Ammon's horn (tissue), 1 donor: ENCODE data around the gene SLC10A7.

ENCODE experiments used
- DNase-seq: peaks from one replicate; pipeline ENCODE4 v3.0.0-alpha.2; 2016; ENCODE audit warnings: low spot score

Gene SLC10A7

DNA sequence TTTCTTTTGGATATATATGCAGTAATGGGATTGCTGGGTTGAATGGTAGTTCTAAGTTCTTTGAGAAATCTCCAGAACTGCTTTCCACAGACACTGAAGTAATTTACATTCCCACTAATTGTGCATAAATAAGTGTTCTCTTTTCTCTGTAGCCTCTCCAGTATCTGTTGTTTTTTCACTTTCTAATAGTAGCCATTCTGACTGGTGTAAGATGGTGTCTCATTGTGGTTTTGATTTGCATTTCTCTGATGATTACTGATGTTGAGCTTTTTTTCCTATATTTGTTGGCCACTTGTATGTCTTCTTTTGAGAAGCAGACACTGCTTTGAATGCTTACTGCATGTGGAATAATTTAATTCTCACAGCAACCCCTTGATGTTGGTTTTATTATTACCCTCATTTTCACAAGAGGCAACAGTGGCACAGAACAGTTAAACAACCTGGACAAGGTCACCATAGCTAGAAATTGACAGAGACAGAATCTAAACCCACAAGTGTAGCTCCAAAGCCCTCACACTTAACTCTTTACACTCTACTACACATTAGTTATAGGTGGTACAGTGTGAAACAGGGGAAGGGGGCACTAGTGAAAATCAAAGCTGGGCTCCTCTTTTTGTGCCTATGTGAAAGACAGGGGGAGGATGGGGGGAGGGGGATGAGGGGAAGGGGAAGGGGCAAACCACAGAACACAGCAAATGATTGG, 211.3 kb downstream of the SLC10A7 start:
- no peak for DNase-seq

DNA sequence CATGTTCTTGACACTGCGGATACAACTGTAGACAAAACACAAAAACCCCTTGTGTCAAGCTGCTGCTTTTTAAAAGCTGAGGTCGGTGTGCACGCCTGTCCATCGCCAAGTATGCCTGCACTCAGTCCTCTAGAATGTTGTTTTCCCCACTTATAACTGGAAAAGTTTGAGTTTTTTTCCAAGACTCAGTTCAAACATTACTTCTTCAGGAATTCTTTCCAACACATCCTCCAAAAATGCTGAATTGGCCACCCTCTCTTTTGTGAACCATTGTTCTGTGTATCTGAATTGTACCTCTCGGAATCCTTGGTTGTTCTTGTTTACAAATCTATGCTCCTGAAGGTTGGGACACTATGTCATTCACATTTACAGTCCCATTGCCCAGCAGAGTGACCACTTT, 212.8 kb downstream of the SLC10A7 start:
- DNase-seq, result no peak

DNA sequence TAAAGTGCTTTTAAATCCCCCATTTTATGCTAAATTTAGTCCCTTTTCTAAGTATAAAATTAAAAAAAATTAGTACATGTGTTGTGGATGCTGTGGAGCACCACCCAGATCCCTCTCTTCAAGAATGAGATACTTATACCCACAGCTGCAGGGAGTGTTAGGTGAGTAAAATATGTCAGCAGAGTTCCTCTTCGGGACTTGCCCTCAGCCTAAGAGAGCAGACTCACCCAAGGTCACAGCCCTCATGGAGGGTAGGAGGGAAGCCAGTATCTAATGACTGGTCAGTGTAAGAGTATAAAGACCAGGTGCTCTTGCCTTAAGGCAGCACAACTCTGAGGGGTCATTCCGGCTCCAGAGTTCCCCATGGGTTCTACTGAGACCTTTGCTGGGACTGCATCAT, 218.9 kb downstream of the SLC10A7 start:
- no peak for DNase-seq

DNA sequence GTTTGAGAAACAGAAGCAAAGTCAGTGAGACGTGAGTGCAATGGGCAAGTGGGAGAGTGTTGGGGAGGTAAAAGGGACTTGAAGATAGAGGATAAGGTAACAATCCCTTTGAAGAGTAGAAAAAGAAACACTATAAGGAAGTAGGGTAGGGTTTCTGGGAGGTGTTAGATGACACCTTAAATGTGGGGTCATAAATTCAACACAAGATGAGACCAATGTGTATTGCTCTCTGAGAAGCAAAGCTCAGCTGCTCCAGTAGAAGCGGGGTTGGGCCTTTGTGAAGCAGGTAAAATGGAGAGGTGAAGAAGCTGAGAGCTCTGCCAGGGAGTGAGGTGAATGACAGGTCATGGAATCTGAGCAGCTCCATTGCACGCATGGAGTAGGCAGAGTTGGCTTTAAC, 222.1 kb downstream of the SLC10A7 start:
- DNase-seq, result no peak

DNA sequence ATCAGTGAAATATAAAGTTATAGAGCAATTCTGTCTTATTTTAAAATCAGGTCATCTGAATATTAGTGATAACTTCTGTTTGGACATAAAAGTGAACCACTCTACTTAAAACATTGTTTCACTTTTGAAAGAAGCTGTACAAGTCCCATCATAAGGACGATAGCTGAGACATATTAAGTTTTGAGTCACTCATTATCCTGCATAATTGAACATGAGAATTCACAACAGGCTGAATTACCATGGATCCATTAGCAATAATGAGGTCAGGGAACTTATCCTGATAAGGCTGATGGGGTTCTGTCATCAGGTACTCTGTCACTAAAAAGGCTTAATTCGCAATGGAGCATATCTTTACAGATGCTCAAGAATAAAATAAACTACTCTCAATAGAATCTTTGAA, 227.0 kb downstream of the SLC10A7 start:
- DNase-seq, result no peak

GRCh38 chr4:146292508-146292907, 229.2 kb downstream of the SLC10A7 start:
- DNase-seq, result no peak

DNA sequence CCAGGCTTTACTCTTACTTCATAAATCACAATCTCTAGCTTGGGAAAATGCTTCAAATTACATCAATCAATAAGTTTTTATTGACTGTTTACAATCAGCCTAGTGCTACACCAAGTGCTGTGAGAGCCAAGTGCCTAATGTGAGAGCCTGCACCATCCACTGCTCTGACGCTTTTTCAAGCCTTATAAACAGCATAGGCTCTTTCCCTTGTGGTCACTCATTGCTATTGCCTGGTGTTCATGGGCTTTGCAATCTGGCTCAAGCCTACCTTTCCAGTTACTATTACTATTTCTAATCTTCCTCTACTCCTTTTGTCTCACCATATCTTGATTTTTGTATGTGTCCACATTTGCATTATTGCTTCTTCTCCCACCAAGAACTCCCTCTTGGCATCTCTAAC, 230.4 kb downstream of the SLC10A7 start:
- DNase-seq, result no peak

DNA sequence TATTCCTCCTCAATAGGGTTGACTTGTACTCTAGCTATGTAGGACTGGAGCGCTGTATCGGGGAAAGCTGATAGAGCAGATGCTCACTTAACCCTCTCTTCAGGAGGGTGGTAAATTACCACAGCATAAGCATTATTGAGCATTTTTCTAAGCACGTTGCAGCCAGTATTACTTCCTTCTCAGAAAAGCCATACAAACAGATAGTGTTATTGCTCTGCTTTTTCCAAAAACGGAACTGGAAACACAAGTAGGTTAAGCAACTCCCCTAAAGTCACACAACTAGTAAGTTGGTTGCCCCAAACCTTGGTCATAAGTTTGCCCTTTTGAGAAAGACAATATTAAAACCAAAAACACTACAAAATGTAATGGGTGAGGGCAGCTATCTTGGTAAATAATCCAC, 233.5 kb downstream of the SLC10A7 start:
- DNase-seq, result no peak

DNA sequence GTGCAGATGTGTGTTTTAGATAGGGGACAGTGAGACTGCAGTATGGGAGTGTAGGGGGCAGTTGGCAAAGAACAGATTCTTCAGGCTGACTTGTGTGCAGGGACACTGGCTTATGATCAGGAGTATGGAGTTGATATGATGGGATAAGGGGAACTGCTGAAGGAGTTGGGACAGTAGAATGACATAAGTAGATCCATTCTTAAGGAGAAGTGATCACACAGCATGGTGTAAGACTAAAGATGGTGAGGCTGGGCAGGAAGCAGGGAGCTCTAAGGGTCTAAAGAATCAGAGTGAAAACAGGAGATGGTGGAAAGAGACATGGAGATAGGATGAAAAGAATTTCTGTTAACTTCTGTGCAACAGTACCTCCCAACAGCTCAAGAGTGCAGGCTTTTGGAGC, 236.7 kb downstream of the SLC10A7 start:
- no peak for DNase-seq

DNA sequence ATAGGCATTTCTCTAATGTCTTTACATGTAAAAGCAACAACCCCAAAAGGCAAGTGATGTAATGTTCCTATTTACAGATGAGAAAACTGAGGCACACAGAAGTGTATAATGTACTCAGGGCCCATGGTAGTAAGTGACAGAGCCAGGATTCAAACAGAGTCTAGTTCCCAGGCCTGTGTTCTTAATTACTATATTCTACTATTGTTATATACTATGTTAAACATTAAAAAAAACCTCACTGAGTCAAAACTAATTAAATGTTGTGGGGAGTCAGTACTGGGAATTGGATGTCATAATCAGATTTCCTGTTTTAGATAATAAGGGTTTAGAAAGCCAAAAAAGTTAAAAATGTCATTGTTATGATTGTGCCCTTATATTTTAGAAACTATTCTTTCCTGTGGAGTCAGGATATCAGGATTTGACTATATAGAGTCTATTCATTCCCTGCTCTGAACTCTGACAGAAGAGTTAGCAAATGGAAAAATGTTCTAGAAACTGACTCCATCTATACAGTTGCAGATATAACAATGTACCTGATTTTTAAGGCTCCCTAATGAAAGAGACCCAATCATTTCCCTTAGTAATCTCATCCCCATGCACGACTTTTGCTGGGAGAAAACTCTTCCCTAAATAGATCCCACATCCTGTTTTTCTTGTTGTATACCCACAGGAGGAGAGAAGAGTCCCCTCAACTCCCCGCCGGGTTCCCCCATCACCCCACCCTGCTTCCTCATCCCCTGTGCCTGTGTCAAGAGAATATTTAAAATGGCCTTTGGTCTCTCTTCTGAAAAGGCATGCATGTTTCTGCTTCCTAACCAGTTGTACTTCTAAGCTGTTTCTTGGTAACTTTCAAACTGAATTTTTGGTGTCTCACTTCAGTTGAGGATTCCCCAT, 237.7 kb downstream of the SLC10A7 start:
- no peak for DNase-seq

DNA sequence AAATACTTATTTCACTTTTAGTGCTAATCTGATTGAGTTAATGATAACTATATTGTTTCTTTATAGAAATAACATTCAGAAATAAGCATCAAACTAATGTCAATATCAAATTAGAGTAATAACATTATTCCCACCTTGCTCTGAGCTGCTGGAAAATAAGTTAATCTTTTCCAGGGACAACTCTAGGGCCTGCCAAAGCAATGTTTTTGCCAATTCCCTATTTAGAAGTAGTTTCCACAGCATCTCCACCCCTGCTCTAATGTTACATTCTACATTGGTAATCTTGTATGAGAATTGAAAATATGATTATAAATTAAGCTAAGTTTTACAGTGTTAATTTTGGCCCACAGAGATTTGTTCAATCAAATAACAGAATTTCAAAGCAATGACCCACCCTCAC, 239.1 kb downstream of the SLC10A7 start:
- no peak for DNase-seq

- no peak for DNase-seq
Observed at GRCh38 chr4:146278986-146279385, 242.8 kb downstream of the SLC10A7 start.

DNA sequence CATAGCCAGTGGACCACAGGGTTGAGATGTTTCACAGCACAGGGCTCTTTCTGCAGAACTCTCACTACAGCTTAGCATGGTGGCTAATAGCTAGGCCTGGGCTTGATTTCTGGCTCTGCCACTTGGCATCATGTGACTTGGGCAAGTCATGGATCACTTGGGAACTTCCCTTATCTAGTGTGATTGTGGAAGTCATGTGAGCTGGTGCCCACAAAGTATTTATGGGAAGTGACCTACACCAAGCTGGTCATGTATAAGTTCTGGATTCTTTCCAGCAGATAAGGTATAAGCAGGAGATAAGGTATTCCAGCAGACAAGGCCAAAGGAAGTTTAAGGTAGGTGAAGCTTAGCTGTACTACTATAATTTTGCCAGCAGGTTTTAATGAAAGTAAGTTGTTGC, 246.4 kb downstream of the SLC10A7 start:
- DNase-seq, result no peak

GRCh38 chr4:146274774-146275173, 247.0 kb downstream of the SLC10A7 start:
- no peak for DNase-seq

DNA sequence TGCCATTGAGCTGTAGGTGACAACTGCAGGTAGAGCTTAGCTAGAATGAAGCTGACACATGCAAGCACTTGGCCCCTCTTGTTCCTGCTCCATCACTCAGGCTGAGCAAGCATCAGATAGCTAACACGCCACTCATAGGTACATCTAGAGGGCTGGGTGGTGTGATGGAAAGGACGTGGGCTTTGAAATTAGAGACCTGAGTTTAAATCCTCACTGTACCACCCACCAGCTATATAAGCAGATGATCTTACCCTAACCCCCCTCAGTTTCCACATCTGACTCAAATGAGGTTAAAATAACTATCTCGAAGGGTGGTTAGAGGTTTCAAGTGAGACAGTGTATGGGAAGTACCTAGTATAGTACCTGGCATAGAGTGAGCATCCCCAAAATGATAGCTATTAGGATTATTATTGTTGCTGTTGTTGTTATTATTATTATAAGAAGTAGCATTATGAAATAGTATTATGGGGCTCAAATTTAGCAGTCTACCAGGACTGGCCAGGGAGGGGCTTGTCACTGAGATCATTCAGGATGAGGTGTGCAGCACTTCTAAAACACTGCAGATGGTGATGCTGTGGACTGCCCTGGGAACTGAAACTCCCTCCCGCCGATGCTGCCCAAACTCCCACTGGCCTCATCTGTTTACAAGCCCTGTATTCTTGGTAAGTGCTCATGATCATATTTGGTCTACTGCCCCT, 248.4 kb downstream of the SLC10A7 start:
- no peak for DNase-seq

DNA sequence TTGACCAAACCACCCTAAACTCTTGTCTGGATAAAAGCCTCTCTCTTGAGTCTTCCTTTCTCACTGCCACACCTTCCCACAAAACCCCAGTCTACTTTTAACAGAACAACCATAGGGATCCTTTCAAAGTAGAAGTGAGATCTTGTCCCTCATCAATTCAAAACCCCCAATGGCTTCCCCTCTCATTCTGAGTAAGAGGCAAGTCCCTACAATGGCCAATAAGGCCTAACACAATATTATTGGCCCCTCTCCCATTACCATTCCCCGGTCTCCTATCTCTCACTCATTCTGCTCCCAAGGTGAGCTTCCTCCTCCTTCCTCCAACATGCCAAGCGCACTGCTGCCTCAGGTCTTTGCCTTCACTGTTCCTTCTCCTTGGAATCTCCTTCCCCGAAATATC, 250.3 kb downstream of the SLC10A7 start:
- no peak for DNase-seq

- DNase-seq, result no peak
Observed at GRCh38 chr4:146269228-146269653, 252.5 kb downstream of the SLC10A7 start.

- no peak for DNase-seq
Observed at GRCh38 chr4:146267826-146268225, 253.9 kb downstream of the SLC10A7 start.

DNA sequence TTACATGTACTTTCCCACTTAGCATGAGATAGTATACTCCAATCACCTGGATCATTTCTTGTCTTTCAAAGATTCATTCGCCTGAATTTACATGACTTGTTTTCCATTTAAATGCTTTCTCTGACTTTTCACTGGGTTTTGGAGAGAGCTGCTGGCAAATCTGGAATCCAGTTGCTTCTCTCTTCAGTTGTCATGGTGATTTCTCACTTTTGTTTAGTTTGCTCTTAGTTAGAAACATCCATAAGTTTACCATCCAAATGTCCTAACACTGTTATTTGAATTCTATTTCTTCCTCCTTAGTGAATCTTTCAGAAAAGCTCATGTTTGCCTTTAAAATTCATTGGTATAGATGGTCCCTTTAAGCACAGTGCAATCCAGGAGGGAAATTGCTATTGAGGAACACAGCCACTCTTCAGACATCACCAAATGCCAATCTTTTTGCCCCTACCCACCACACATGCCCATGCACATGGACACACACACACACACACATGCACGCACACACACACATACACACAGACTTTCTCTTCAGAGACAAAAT, 255.7 kb downstream of the SLC10A7 start:
- peak; percentile 34 for DNase-seq

- DNase-seq, result no peak
Observed at GRCh38 chr4:146263793-146264192, 257.9 kb downstream of the SLC10A7 start.

- DNase-seq, result no peak
Observed at GRCh38 chr4:146261041-146261440, 260.7 kb downstream of the SLC10A7 start.

- no peak for DNase-seq
Observed at GRCh38 chr4:146260521-146260920, 261.2 kb downstream of the SLC10A7 start.

GRCh38 chr4:146257511-146257910, 264.2 kb downstream of the SLC10A7 start:
- DNase-seq, result no peak
